ENCODE measurements around the gene COL26A1.

- TF ChIP-seq SIN3A (IDR thresholded peaks at IDR 0.05; ENCODE audit: borderline replicate concordance, insufficient read depth, low read length) (no peak), FOXP2 (optimal IDR thresholded peaks at IDR 0.05; ENCODE audit: borderline replicate concordance, extremely low read depth, extremely low read length, insufficient read depth) (no peak), REST (IDR thresholded peaks at IDR 0.05; ENCODE audit: insufficient read depth in 1 of 2, low read depth in 2 of 2, low read length in 2 of 2) (no peak), POLR2AphosphoS5 (IDR thresholded peaks at IDR 0.05; ENCODE audit: low read depth, low read length) (no peak), TAF1 (IDR thresholded peaks at IDR 0.05; ENCODE audit: borderline replicate concordance, insufficient read depth, low read length) (no peak)
Observed at GRCh38 chr7:101363734-101364374, 1.2 kb downstream of the COL26A1 start.

Data from PFSK-1 (cell line).